Tibial artery (tissue), 4 donors: ENCODE measurements around the gene DEFB127.

Experiments used
- DNase-seq, 2 donors: peaks; one replicate each; pipeline ENCODE4 v3.0.0-alpha.2; 2019
- H3K27ac ChIP-seq, 2 donors: fragments of 200-600 bp; sonication (generic) in 1 of 2; 1 replicate in 1 of 2; 2 replicates in 1 of 2; pipeline ENCODE4 v1.5.1; 2018 to 2019; ENCODE audit warnings: mild to moderate bottlenecking in 1 of 2
- H3K27me3 ChIP-seq, 2 donors: fragments of 200-600 bp; sonication (generic) in 1 of 2; one replicate each; pipeline versions ENCODE4 v1.5.1 to v1.6.0; 2016 to 2019
- H3K36me3 ChIP-seq, 3 donors: fragments of 200-600 bp; sonication (generic) in 2 of 3; one replicate each; pipeline ENCODE4 v1.5.1; 2016 to 2019; ENCODE audit warnings: mild to moderate bottlenecking in 2 of 3
- H3K4me1 ChIP-seq, 4 donors: fragments of 200-600 bp; sonication (generic) in 2 of 4; 1 replicate in 3 of 4; 2 replicates in 1 of 4; pipeline ENCODE4 v1.5.1; 2016 to 2019
- H3K4me3 ChIP-seq, 2 donors: fragments of 200-600 bp; sonication (generic) in 1 of 2; 1 replicate in 1 of 2; 2 replicates in 1 of 2; pipeline ENCODE4 v1.5.1; 2018 to 2019; ENCODE audit warnings: mild to moderate bottlenecking in 2 of 2
- H3K9me3 ChIP-seq, 3 donors: fragments of 200-600 bp; sonication (generic) in 1 of 3; one replicate each; pipeline ENCODE4 v1.5.1; 2016 to 2019
- CTCF ChIP-seq, 2 experiments: fragments of 200-600 bp in 1 of 2; fragments of 450-650 bp in 1 of 2; IDR thresholded peaks; one replicate each; pipeline ENCODE4 v1.5.1; 2017 to 2019; ENCODE audit warnings: antibody characterized with exemption in 2 of 2, mild to moderate bottlenecking in 1 of 2, moderate library complexity in 1 of 2
- intact Hi-C: fragments of 100-400 bp; cut with DNase I; formaldehyde crosslinking; loops from one replicate; pipeline ENCODE4 v1.15.0; 2023; ENCODE audit warnings: low total_unique reads

Gene DEFB127

GRCh38 chr20:145877-146276 is 11.4 kb upstream of the DEFB127 start:
- H3K9me3 ChIP-seq, result no peaks in the 10 kb centered on the region
- H3K36me3 ChIP-seq, result no peaks in the 10 kb centered on the region
- H3K27me3 ChIP-seq, result no peaks in the 10 kb centered on the region
- no peak overlapping the region for H3K27ac ChIP-seq
- no peak overlapping the region for H3K4me3 ChIP-seq
- intact Hi-C loops, result no loop called here
- no peaks in the 10 kb centered on the region for H3K4me1 ChIP-seq
- DNase-seq, result no peak
- TF ChIP-seq CTCF (IDR thresholded peaks at IDR 0.05), result no peak

- Histone ChIP-seq H3K36me3 (no peaks in the 10 kb centered on the region), H3K27ac (no peak overlapping the region), H3K4me3 (no peak overlapping the region), H3K4me1 (no peaks in the 10 kb centered on the region), H3K9me3 (no peaks in the 10 kb centered on the region), H3K27me3 (no peaks in the 10 kb centered on the region)
- intact Hi-C loops, result no loop called here
- DNase-seq, result no peak
- no peak for TF ChIP-seq CTCF (IDR thresholded peaks at IDR 0.05)
Observed at GRCh38 chr20:152131-152530, 5.1 kb upstream of the DEFB127 start.

GRCh38 chr20:164618-165017 is 7.4 kb downstream of the DEFB127 start:
- no peak for DNase-seq
- Histone ChIP-seq H3K9me3 (no peaks in the 10 kb centered on the region), H3K27me3 (no peaks in the 10 kb centered on the region), H3K27ac (no peak overlapping the region), H3K36me3 (no peaks in the 10 kb centered on the region), H3K4me1 (no peaks in the 10 kb centered on the region), H3K4me3 (no peak overlapping the region)
- no peak for TF ChIP-seq CTCF (IDR thresholded peaks at IDR 0.05)
- intact Hi-C loops, result no loop called here

- intact Hi-C loops, result no loop called here
- no peak for TF ChIP-seq CTCF (IDR thresholded peaks at IDR 0.05)
- no peaks in the 10 kb centered on the region for H3K36me3 ChIP-seq
- DNase-seq, result no peak
- H3K4me3 ChIP-seq, result no peak overlapping the region
- no peak overlapping the region for H3K27ac ChIP-seq
- H3K9me3 ChIP-seq, result no peaks in the 10 kb centered on the region
- H3K27me3 ChIP-seq, result peaks cover 0 to under 1% of the 10 kb centered on the region in 2 donors
- no peaks in the 10 kb centered on the region for H3K4me1 ChIP-seq
Observed at GRCh38 chr20:168876-169275, 11.6 kb downstream of the DEFB127 start.

GRCh38 chr20:184288-184687 is 27.0 kb downstream of the DEFB127 start:
- Histone ChIP-seq H3K27ac (no peak overlapping the region), H3K27me3 (no peaks in the 10 kb centered on the region), H3K9me3 (no peaks in the 10 kb centered on the region), H3K4me1 (no peaks in the 10 kb centered on the region), H3K4me3 (no peak overlapping the region), H3K36me3 (no peaks in the 10 kb centered on the region)
- no peak for TF ChIP-seq CTCF (IDR thresholded peaks at IDR 0.05)
- intact Hi-C loops, result no loop called here
- DNase-seq, result no peak

GRCh38 chr20:187733-188132 is 30.5 kb downstream of the DEFB127 start:
- no peak for DNase-seq
- intact Hi-C loops, result no loop called here
- no peaks in the 10 kb centered on the region for H3K27me3 ChIP-seq
- no peaks in the 10 kb centered on the region for H3K4me1 ChIP-seq
- H3K27ac ChIP-seq, result no peak overlapping the region
- H3K36me3 ChIP-seq, result no peaks in the 10 kb centered on the region
- no peak for TF ChIP-seq CTCF (IDR thresholded peaks at IDR 0.05)
- no peaks in the 10 kb centered on the region for H3K9me3 ChIP-seq
- H3K4me3 ChIP-seq, result no peak overlapping the region
